GM19372 (cell line): ENCODE data around the gene CAV1.

Source experiments
- ATAC-seq: cut with Tn5 transposase; IDR thresholded peaks from one replicate; pipeline ENCODE4 v1.9.1; 2021; ENCODE audit warnings: mild to moderate bottlenecking, low read depth, moderate library complexity; ENCODE audit not compliant: unreplicated experiment

The CAV1 gene

GRCh38 chr7:116502201-116503096, 22.4 kb upstream of the CAV1 start:
- ATAC-seq: no peak

- no peak for ATAC-seq
Observed at GRCh38 chr7:116503835-116504234, 21.0 kb upstream of the CAV1 start.

DNA sequence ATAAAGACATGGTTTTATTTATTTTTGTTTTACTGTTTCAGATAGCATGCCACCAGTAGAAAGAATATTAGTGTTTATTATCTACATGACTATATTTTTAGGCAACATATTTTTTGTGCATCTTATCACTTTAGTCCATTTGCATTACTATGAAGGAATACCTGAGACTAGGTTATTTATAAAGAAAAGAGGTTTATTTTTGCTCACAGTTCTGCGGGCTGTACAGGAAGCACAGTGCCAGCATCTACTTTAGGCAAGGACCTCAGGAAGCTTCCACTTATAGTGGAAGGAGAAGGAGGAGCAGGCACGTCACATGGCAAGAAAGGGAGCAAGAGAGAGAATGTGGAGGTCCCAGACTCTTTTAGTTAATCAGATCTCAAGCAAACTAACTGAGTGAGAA, 19.6 kb upstream of the CAV1 start:
- no peak for ATAC-seq

- ATAC-seq: no peak
Observed at GRCh38 chr7:116505823-116506222, 19.0 kb upstream of the CAV1 start.

DNA sequence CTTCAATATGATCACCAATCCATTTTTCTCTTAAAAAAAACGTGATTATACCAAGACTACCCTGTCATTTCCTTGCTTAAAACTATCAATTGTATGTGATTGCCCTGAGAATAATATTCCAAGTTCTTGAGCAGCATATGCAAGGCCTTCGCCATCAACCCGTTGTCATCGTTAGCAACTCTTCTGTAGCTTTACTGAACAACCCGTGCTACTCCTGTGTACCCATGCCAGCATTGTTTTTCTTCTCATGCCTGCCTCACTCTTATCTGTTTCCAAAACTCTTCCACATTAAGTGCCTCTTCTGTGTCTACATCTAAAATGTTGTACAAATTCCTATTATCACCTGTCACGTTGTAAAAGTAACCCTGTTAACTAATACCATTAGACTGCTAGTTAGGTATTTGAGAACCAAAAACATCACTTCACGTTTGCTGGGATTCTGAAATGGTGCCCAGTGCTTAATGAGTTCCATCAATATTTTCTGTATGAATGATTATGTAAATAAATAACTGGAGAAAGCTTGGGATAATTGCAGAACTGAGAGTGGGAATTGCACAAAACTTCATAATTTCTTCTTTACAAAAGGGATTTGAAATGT, 14.8 kb upstream of the CAV1 start:
- ATAC-seq: no peak

- ATAC-seq: no peak
Observed at GRCh38 chr7:116510795-116511194, 14.0 kb upstream of the CAV1 start.

DNA sequence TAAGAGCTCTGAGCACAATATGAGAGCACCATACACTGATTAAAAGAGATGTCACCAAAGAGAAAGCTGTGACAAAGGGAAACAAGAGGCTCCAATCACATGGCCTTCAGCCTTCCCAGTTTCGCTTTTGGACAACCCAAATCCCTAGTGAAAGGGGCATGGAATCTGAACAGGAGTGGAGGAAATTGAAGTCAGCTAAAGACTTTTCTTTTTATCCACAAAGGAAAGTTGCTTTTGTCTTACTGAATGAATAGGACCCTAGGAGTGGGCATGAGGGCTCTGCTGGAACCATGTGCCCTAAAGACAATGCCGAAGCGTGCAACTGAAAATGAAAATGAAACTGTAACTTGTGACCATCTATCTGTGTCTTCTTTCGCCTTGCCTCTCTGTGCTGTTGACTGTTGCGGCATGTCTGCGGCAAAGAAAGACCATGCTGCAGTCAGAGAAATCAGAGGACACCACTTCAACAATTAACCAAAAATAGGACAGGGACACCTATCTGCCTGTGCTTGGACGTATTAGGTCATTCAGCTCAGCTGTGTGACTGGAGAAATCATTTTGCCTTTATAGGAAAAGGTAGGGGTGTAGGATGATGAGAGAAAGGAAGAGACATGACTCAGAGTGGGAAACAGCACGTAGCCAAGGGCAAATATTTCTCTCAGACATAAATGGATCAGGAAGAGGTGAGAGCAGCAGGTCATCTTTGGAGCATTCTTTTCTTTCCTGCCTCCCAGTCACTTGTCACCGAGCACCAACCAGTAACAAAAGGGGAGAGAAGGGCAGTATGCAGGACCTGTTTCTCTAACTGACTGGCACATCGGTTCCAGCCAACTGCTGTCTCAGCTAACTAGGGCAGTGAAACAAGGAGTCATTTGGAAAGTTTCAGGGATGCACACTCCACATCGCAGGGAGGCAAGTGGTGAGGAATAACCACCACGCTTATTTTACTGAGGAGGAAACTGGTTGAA, 13.0 kb upstream of the CAV1 start:
- peak; percentile 99 for ATAC-seq

DNA sequence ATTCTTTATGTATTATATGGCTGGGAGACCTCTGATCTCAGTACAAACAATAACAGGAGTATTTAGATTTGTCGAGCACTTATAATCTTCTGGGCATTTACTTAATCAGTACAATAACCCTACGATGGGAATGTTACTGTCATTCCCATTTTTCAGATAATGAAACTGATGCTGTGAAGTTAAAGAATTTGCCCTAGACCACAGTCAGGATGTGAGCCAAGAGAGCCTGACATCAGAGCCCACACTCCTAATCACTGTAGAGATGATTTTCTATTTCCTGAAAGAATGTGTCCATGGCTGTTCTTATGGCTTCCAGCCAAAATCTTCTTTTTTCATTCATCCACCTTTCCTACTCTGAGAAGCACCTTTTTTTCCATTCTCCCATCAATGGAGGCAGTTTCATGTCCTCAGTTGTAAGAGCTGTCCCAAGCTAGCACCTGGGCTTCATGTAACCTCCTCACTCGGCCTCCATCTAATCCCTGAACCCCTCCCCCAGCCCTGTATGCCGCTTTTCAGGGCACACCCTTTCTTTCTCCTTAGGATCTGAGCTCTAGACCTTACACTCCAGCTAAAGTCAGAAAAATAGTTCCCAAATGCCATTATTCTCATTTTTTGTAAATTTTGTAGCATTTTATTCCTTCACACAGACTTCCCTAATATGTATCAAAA, 12.2 kb upstream of the CAV1 start:
- ATAC-seq: no peak

- ATAC-seq: no peak
Observed at GRCh38 chr7:116515584-116515983, 9.3 kb upstream of the CAV1 start.

DNA sequence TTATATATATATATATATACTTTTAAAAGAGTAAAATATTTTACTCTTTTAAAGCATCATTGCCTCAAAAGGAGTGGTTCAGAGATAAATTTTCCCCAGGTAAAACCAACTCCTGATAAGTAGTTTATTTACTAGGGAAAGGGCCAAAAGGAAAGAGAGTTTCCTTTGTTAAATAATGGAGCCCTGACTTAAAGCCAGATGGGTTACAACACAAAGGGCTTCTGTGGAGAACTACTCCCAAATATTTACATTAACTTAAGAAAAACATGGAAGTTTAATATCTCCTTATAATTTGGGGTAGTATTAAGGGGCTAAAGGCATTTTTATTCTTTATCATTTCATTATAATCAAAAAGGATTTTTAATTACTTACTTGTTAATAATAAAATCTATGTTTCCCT, 8.5 kb upstream of the CAV1 start:
- no peak for ATAC-seq

GRCh38 chr7:116517626-116518025, 7.2 kb upstream of the CAV1 start:
- ATAC-seq: no peak

DNA sequence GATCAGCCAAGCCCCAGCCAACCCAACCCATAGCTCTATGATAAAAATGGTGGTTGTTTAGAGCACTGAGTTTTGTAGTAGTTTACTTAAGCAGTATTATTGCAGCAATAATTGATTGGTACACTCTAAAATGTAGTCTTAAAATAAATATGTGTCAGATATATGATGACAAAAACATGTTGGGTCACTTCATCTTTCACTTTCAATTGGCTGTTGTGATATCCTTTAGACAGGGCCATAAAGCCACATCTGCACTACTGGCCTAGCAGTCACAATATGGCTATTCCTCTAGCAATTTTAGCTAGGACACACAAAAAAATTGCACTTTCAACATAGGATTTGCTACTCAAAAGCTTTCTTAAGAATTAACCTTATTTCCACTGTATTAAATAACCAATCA, 5.9 kb upstream of the CAV1 start:
- no peak for ATAC-seq

DNA sequence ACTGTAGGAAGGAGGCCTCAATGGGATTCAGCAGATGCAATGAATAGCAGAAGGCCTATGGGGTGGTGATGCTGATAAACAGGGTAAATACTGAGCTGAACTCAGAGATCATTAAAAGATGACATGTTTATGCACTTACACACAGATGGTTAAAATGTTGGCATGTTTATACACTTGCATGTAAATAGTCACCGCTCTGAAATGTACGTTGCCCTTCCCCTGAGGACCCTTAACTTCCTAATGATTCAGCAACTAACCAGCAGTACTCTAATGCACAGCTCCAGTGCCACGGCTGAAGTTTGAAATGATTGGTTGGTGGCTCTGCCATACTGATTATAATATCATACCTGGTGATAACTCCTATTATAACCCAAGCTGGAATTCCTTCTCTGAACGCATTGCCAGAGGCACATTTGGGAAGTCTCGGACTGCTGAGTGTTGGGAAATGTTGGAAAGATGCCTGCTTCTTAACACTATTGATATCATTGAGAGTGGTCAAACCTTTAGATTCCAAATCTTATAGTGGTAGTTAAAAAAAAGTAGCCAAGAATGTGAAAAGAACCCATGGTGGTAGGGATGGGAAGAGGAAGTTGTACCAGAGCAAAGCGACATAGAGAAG, 3.7 kb upstream of the CAV1 start:
- no peak for ATAC-seq

DNA sequence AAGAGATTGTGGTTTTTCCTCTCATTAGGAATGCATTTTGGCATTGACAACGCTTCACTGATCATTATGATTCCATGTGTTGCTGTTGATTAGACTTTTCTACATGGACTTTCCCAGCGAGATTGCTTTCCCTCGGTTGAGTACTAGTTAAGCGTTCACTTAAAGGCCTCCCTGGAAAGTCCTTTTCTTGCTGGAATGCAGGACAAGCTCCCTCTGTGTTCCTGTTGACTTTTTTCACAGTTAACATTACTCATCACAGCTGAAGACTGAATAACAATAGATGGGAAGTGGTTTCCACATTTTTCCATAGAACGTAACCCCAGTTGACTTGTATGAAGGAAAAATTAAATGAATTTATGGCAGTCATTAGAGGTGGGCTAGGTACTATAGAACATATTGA, 2.6 kb upstream of the CAV1 start:
- ATAC-seq: no peak

- no peak for ATAC-seq
Observed at GRCh38 chr7:116524221-116524608, 621 bp upstream of the CAV1 start.

DNA sequence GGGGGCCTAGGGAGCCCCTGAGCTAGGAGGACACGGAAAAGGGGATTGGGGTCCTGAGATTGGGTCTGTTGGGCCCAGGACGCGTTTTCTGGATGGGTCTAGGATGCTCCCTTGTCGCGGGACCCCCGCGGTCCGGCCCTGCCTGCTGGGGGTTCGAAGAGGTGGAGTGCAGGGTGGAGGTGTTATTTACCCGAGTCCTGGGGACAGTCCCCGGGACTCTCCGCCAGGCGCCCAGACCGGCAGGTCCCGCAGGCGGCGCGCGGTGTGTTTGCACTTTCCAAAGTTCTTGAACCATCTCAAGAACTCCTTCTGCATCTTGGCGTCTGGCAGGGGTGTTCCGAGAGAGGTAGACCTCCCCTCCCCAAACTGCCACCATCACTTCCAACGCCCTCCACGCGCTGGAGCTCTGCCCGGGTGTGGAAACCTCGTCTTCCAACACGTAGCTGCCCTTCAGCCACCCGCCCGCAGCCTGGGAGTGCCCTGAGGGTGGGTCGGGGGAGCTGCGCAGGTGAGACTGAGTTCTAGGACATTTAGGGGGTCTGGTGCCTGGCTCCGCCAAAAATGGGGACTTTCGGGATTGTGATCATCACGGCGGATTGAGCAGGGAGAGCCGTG, 569 bp downstream of the CAV1 start:
- no peak for ATAC-seq

GRCh38 chr7:116525913-116526861, 1.4 kb downstream of the CAV1 start:
- peak; percentile 94 for ATAC-seq

DNA sequence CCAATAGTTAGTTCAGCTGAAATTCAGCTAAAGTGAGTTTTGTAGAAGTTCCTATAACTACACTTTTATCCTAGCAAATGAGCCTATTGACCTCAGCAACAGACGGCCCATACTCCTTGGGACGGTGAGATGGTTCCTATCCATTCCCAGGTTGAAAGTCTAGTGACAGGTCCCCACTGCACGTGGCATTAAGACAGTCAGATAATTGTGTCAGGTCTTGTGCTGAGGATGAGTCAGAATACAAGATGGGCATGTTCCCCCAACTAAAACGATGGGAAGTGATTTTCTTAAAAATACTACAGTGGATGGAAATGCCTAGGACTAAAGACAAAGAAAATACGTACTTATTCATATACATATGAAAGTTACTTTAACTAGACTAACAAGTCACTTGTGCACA, 2.1 kb downstream of the CAV1 start:
- no peak for ATAC-seq

DNA sequence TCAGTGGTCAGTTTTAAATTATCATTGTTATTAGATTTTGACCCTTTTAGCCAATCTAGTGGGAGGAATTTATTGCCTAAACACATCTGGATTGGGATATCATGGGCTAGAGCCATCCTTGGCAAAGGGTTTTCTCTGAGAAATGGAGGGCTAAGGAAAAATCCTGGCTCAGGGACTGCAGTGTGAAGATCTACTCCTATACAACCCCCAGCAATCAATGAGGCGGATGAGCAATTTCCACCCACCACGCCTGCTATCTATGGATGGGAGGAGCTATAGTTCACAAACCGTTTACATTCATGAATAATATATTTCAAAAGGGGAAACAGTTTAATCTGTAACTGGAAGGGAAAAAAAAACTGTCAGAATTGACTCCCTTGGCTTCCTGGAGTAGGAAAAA, 2.7 kb downstream of the CAV1 start:
- no peak for ATAC-seq
